Tibial artery (tissue), 4 donors: ENCODE measurements around the gene ZNF516.

Experiments
- DNase-seq, 2 donors: peaks; one replicate each; pipeline ENCODE4 v3.0.0-alpha.2; 2019
- H3K27ac ChIP-seq, 2 donors: fragments of 200-600 bp; sonication (generic) in 1 of 2; 1 replicate in 1 of 2; 2 replicates in 1 of 2; pipeline ENCODE4 v1.5.1; 2018 to 2019; ENCODE audit warnings: mild to moderate bottlenecking in 1 of 2
- H3K27me3 ChIP-seq, 2 donors: fragments of 200-600 bp; sonication (generic) in 1 of 2; one replicate each; pipeline versions ENCODE4 v1.5.1 to v1.6.0; 2016 to 2019
- H3K36me3 ChIP-seq, 3 donors: fragments of 200-600 bp; sonication (generic) in 2 of 3; one replicate each; pipeline ENCODE4 v1.5.1; 2016 to 2019; ENCODE audit warnings: mild to moderate bottlenecking in 2 of 3
- H3K4me1 ChIP-seq, 4 donors: fragments of 200-600 bp; sonication (generic) in 2 of 4; 1 replicate in 3 of 4; 2 replicates in 1 of 4; pipeline ENCODE4 v1.5.1; 2016 to 2019
- H3K4me3 ChIP-seq, 2 donors: fragments of 200-600 bp; sonication (generic) in 1 of 2; 1 replicate in 1 of 2; 2 replicates in 1 of 2; pipeline ENCODE4 v1.5.1; 2018 to 2019; ENCODE audit warnings: mild to moderate bottlenecking in 2 of 2
- H3K9me3 ChIP-seq, 3 donors: fragments of 200-600 bp; sonication (generic) in 1 of 3; one replicate each; pipeline ENCODE4 v1.5.1; 2016 to 2019
- intact Hi-C: fragments of 100-400 bp; cut with DNase I; formaldehyde crosslinking; loops from one replicate; pipeline ENCODE4 v1.15.0; 2023; ENCODE audit warnings: low total_unique reads
- TF ChIP-seq, protein P1 (sequence below), 2 experiments: fragments of 200-600 bp in 1 of 2; fragments of 450-650 bp in 1 of 2; IDR thresholded peaks; one replicate each; pipeline ENCODE4 v1.5.1; 2017 to 2019; ENCODE audit warnings: antibody characterized with exemption in 2 of 2, mild to moderate bottlenecking in 1 of 2, moderate library complexity in 1 of 2

Gene ZNF516

DNA sequence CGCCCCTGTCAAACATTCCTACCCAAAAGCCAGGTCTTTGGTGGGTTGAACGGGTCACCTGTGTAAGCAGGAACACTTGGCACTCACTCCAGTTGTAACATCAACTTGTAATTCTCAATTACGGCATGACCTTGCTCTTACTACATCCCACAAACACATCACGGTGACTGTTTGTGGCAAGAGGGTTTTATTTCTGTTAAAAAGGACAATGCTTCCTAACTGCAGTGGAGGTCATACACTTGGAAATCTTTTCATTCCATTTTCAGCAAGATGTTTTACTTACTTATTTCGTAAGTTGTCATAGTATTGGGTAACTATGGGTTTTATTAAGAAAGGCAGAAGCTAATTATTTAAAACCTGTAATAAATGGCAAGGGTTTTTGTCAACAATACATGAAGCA, 126.1 kb downstream of the ZNF516 start:
- H3K27ac ChIP-seq = no peak overlapping the region
- H3K27me3 ChIP-seq = no peaks in the 10 kb centered on the region
- intact Hi-C loops = no loop called here
- H3K4me3 ChIP-seq = no peak overlapping the region
- H3K36me3 ChIP-seq = peaks cover 0 to 26% (median 19%) of the 10 kb centered on the region in 3 donors
- H3K4me1 ChIP-seq = no peaks in the 10 kb centered on the region
- no peak for DNase-seq
- no peaks in the 10 kb centered on the region for H3K9me3 ChIP-seq
- TF ChIP-seq, protein P1, sequence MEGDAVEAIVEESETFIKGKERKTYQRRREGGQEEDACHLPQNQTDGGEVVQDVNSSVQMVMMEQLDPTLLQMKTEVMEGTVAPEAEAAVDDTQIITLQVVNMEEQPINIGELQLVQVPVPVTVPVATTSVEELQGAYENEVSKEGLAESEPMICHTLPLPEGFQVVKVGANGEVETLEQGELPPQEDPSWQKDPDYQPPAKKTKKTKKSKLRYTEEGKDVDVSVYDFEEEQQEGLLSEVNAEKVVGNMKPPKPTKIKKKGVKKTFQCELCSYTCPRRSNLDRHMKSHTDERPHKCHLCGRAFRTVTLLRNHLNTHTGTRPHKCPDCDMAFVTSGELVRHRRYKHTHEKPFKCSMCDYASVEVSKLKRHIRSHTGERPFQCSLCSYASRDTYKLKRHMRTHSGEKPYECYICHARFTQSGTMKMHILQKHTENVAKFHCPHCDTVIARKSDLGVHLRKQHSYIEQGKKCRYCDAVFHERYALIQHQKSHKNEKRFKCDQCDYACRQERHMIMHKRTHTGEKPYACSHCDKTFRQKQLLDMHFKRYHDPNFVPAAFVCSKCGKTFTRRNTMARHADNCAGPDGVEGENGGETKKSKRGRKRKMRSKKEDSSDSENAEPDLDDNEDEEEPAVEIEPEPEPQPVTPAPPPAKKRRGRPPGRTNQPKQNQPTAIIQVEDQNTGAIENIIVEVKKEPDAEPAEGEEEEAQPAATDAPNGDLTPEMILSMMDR (IDR thresholded peaks at IDR 0.05) = no peak

DNA sequence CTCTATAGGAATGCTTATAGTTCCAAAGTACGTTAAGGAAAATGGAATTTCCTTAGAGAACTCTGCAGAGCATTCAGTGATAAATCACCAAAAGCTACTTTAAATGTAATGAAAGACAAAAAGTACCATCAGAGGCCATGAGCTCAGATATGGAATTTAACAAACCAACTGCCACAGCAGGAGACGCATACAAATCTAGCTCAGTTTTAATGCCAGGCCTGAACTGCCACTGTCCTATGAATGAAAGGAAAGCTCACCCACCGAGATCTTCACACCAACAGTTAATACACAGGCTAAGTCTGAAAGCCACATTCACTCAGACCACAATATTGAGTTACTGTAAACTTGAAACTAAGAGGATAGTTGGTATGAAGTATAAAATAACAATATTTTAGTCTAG, 126.8 kb downstream of the ZNF516 start:
- Histone ChIP-seq H3K4me1 (no peaks in the 10 kb centered on the region), H3K27me3 (no peaks in the 10 kb centered on the region), H3K4me3 (no peak overlapping the region), H3K36me3 (peaks cover 0 to 26% (median 19%) of the 10 kb centered on the region in 3 donors), H3K9me3 (no peaks in the 10 kb centered on the region), H3K27ac (no peak overlapping the region)
- intact Hi-C loops = no loop called here
- no peak for DNase-seq
- TF ChIP-seq, protein P1 (IDR thresholded peaks at IDR 0.05) = no peak

DNA sequence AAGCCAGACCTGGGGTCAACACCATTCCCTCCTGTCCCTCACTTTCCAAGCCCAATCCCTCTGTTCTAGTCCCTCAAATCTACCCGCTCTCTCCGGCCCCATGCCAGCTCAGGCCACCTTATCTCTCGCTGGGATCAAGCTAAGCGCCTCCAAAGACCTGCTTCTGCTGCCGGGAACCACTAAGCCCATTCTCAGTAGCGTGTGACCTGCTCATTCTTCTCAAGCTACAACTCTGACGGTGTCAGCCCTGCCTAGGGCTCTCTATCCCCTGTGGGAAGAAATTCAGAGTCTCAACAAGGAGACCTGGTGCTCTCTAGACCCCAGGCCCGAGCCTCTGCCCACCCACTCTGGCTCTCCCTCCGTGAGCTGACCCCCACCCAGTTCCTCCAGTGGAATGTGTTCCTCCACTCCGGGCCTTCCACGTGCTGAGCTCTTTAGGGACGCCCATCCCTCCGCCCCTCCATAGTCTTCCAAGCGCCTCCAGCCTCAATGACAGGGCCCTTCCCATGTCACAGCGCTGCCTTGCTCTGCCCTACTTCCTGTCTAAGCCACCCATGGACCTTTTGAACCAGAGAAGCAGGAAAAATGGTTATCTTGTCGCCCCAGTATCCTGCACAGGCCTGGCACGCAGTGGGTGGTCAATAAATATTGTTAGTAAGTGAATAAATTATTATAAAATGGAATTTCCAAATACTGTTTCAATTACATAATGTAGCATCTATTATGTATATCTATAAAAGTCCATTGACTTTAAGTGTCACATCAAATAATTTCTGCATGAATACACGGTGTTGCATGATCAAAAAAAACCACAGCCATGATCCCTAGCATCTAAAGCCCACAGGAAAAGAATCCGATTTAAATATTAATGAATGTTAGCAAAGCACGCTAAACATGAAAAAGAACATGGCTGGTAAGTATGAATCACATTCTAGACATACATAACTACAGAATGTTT, 127.6 kb downstream of the ZNF516 start:
- TF ChIP-seq, protein P1 (IDR thresholded peaks at IDR 0.05) = no peak
- peaks cover 0 to 26% (median 19%) of the 10 kb centered on the region in 3 donors for H3K36me3 ChIP-seq

DNA sequence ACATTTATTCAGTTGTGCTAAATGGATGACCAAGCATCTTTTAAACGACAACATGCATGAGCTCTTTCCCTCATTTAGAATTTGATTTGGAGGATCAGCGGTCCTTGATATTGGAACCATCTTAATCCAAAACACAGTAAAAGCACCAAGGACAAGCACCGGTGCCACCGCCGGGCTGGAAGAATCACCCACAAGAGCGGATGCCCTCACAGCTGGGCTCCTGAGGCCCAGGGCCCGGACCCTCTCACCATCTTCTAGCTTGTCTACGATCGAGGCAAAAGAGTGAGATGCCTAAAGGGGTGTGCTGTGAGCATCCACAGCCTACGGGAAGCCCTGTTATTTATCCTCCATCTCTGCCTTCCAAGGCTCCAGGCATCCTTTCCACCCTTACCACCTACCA, 129.5 kb downstream of the ZNF516 start:
- intact Hi-C loops = no loop called here

More for the DNA sequence above, 127.6 kb downstream of the ZNF516 start:
- H3K27ac ChIP-seq = no peak overlapping the region
- peak in 1 of 2 donors; percentile 56 for DNase-seq
- H3K27me3 ChIP-seq = no peaks in the 10 kb centered on the region
- H3K9me3 ChIP-seq = no peaks in the 10 kb centered on the region
- intact Hi-C loops = no loop called here
- H3K4me3 ChIP-seq = no peak overlapping the region
- H3K4me1 ChIP-seq = no peaks in the 10 kb centered on the region

DNA sequence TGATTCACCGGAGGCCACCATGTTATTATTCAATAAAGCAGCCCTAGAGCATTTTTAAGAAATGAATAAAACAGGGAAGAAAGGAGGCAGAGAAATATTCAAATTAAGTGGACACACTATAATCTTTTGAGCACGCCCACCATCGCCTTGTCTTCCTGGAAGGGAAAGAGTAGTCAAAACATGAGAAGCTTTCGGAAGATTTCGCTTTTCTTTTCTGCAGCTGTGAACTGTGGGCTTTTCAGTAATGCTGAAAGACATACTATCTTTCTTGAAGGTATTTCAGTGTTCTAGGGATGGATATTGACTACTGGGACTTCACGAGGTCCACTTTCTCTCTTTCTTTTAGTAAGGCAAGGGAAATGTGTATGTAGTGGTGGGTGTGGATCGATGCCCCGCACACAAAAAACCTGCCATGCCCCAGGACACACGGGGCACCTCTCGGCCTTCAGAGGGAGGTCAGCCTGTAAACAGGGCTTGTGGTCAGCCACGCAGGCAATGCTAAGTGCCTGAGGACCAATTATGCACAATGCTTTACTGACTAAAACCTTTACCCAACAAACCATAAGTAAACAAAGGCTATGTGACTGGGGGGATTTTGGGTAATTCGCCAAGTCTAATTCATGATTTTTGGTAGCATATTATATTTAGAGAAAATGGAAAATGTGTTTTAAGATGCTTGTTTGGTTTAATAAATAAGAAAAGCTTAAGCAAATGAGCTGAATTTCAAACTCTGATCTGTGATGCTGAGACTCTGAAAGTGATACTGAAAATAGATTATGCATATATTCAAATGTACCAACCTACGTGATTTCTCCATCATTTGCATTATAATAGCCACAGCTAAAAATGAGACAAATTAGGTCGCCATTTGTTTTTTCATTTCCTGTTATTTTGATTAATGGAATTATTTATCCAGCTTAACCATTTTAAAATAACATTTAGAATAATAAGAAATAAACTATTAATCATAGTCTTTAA, 130.5 kb downstream of the ZNF516 start:
- intact Hi-C loops = no loop called here
- Histone ChIP-seq H3K4me3 (no peak overlapping the region), H3K36me3 (peaks cover 0 to 15% (median 13%) of the 10 kb centered on the region in 3 donors), H3K27ac (no peak overlapping the region), H3K9me3 (no peaks in the 10 kb centered on the region), H3K4me1 (no peaks in the 10 kb centered on the region), H3K27me3 (no peaks in the 10 kb centered on the region)
- TF ChIP-seq, protein P1 (IDR thresholded peaks at IDR 0.05) = no peak
- no peak for DNase-seq

More for the DNA sequence above, 129.5 kb downstream of the ZNF516 start:
- TF ChIP-seq, protein P1 (IDR thresholded peaks at IDR 0.05) = no peak
- no peaks in the 10 kb centered on the region for H3K9me3 ChIP-seq
- no peak overlapping the region for H3K4me3 ChIP-seq
- no peaks in the 10 kb centered on the region for H3K27me3 ChIP-seq
- peaks cover 0 to 25% (median 18%) of the 10 kb centered on the region in 3 donors for H3K36me3 ChIP-seq
- no peak for DNase-seq
- no peaks in the 10 kb centered on the region for H3K4me1 ChIP-seq
- H3K27ac ChIP-seq = no peak overlapping the region
